HCT116 (cell line): ENCODE data around the gene RAI1. TPM values are rescaled to one million over a fixed set of nuclear protein-coding genes. Genes with fewer than 3 reads are reported as not detected.
A peak's percentile ranks its signal among the peaks of the same experiment; 100 is the strongest.

Experiments
- ATAC-seq: fragments of 200-7000 bp; cut with Tn5 transposase; 2 replicates; pipeline ENCODE4 v1.9.1; 2020; ENCODE audit warnings: mild to moderate bottlenecking, moderate library complexity
- BruUV-seq: library from RNA; stranded (reverse); fragments of 400-500 nt; replicated peaks from 2 replicates; lab custom pipeline; 2021; lab: Mats Ljungman, UMichigan
- CTCF ChIA-PET: fragments of 300-600 bp; sonication (Branson Sonifier 250); formaldehyde crosslinking; loops from one replicate; lab custom pipeline; 2021; ENCODE audit warnings: antibody characterized with exemption; lab: Charles Lee
- POLR2A ChIA-PET: fragments of 300-600, 350-600 bp; sonication (Branson Sonifier 250); formaldehyde crosslinking; loops from one replicate; lab custom pipeline; 2021; ENCODE audit warnings: antibody characterized with exemption; lab: Charles Lee
- RAD21 ChIA-PET, 2 experiments: fragments of 300-600 bp; sonication (Branson Sonifier 250); formaldehyde crosslinking; loops; one replicate each; lab custom pipeline; 2023; ENCODE audit warnings: low total read pairs in 2 of 2; ENCODE audit not compliant: uncharacterized antibody in 2 of 2, unreplicated experiment in 2 of 2, low non-redundant PET in 1 of 2; lab: Charles Lee
- DNase-seq: peaks from one replicate; pipeline ENCODE4 v3.0.0-alpha.2; 2010; ENCODE audit warnings: low read depth, low spot score
- H2AFZ ChIP-seq: fragments of 200-600 bp; shearing (Covaris generic), sonication (generic); 2 replicates; pipeline ENCODE4 v1.6.1; 2017; ENCODE audit warnings: low read depth, mixed run types, mixed read lengths, antibody characterized with exemption, low read length; ENCODE audit not compliant: poor library complexity, severe bottlenecking
- H3K27ac ChIP-seq: 2 replicates; pipeline ENCODE4 v1.5.1; 2012; ENCODE audit warnings: low read depth, low read length
- H3K27me3 ChIP-seq: fragments of 200-600 bp; sonication (generic); 2 replicates; pipeline ENCODE4 v1.6.1; 2016; ENCODE audit warnings: mixed run types, low read length, mixed read lengths; ENCODE audit not compliant: insufficient read depth
- H3K36me3 ChIP-seq, 2 experiments: fragments of 200-500 bp in 1 of 2; fragments of 200-600 bp in 1 of 2; sonication (Bioruptor generic) in 1 of 2; sonication (generic) in 1 of 2; 2 replicates each; pipeline versions ENCODE4 v1.5.1 to v1.6.1; 2014 to 2016; ENCODE audit warnings: low read length in 2 of 2, inconsistent platforms in 1 of 2, mixed read lengths in 1 of 2, mixed run types in 1 of 2; ENCODE audit not compliant: insufficient read depth in 2 of 2, control insufficient read depth in 1 of 2
- H3K4me1 ChIP-seq, 2 experiments: fragments of 200-600 bp in 1 of 2; sonication (generic) in 1 of 2; 2 replicates each; pipeline versions ENCODE4 v1.5.1 to v1.6.1; 2012 to 2017; ENCODE audit warnings: low read length in 2 of 2, inconsistent platforms in 1 of 2, mild to moderate bottlenecking in 1 of 2, mixed read lengths in 1 of 2, mixed run types in 1 of 2, moderate library complexity in 1 of 2; ENCODE audit not compliant: insufficient read depth in 2 of 2, control insufficient read depth in 1 of 2
- H3K4me2 ChIP-seq: fragments of 200-600 bp; sonication (generic); 2 replicates; pipeline ENCODE4 v1.6.1; 2017; ENCODE audit warnings: mixed run types, low read length, mixed read lengths
- H3K4me3 ChIP-seq, 2 experiments: fragments of 200-600 bp in 1 of 2; sonication (generic) in 1 of 2; replicated peaks in 1 of 2; 2 replicates each; pipeline ENCODE4 v1.5.1; 2011 to 2016; ENCODE audit warnings: low read length in 2 of 2, control low read depth in 1 of 2, low read depth in 1 of 2, mild to moderate bottlenecking in 1 of 2, mixed read lengths in 1 of 2, mixed run types in 1 of 2
- H3K79me2 ChIP-seq: fragments of 200-600 bp; sonication (generic); 2 replicates; pipeline ENCODE4 v1.6.1; 2017; ENCODE audit warnings: mild to moderate bottlenecking, mixed run types, low read length, moderate library complexity, mixed read lengths; ENCODE audit not compliant: insufficient read depth
- H3K9ac ChIP-seq: fragments of 200-600 bp; sonication (generic); 2 replicates; pipeline ENCODE4 v1.6.1; 2016; ENCODE audit warnings: low read length, mixed read lengths
- H3K9me2 ChIP-seq: fragments of 200-600 bp; sonication (generic), shearing (Covaris generic); 2 replicates; pipeline ENCODE4 v1.6.1; 2017; ENCODE audit warnings: mixed run types, mild to moderate bottlenecking, moderate library complexity; ENCODE audit not compliant: insufficient read depth
- H3K9me3 ChIP-seq, 2 experiments: fragments of 200-500 bp in 1 of 2; fragments of 200-600 bp in 1 of 2; sonication (Bioruptor generic) in 1 of 2; sonication (generic) in 1 of 2; 2 replicates each; pipeline ENCODE4 v1.6.1; 2014 to 2017; ENCODE audit warnings: low read length in 2 of 2, mixed read lengths in 2 of 2, inconsistent platforms in 1 of 2, low read depth in 1 of 2, mild to moderate bottlenecking in 1 of 2, mixed run types in 1 of 2, moderate library complexity in 1 of 2; ENCODE audit not compliant: control insufficient read depth in 1 of 2, insufficient read depth in 1 of 2
- H4K20me1 ChIP-seq: fragments of 200-600 bp; sonication (generic), shearing (Covaris generic); 2 replicates; pipeline ENCODE4 v1.6.1; 2017; ENCODE audit warnings: mixed run types, mild to moderate bottlenecking, moderate library complexity; ENCODE audit not compliant: insufficient read depth
- EZH2phosphoT487 ChIP-seq: fragments of 200-600 bp; IDR thresholded peaks from 2 replicates; pipeline ENCODE4 v1.6.1; 2018; ENCODE audit warnings: antibody characterized with exemption, borderline replicate concordance
- JUND ChIP-seq: IDR thresholded peaks from 2 replicates; pipeline ENCODE4 v1.6.1; 2012
- POLR2AphosphoS5 ChIP-seq: IDR thresholded peaks from 2 replicates; pipeline ENCODE4 v1.6.1; 2011; ENCODE audit warnings: mild to moderate bottlenecking, low read depth, low read length, moderate library complexity
- RAD21 ChIP-seq: IDR thresholded peaks from 2 replicates; pipeline ENCODE4 v1.6.1; 2012; ENCODE audit warnings: low read depth, mild to moderate bottlenecking
- SIN3A ChIP-seq: IDR thresholded peaks from 2 replicates; pipeline ENCODE4 v1.6.1; 2012; ENCODE audit warnings: low read depth
- SP1 ChIP-seq: IDR thresholded peaks from 2 replicates; pipeline ENCODE4 v1.6.1; 2012; ENCODE audit warnings: low read depth
- intact Hi-C: fragments of 100-400 bp; cut with micrococcal nuclease; formaldehyde crosslinking; loops from 2 replicates; pipeline ENCODE4 v1.10.0; 2022
- microRNA counts: library from miRNA; unstranded; fragments of <30 nt; microRNA quantifications from one replicate; lab custom pipeline; 2015
- microRNA-seq: library from miRNA; unstranded; fragments of <30 nt; microRNA quantifications from one replicate; pipeline ENCODE4, GENCODE V29; 2016; ENCODE audit warnings: borderline number of aligned reads
- total RNA-seq: library from RNA; stranded (reverse); gene quantifications from one replicate; pipeline ENCODE4 v1.2.1, GENCODE V29; 2021; ENCODE audit not compliant: unreplicated experiment
- TF ChIP-seq, protein P1 (sequence below): IDR thresholded peaks from 2 replicates; pipeline ENCODE4 v1.6.1; 2011; ENCODE audit warnings: mild to moderate bottlenecking, low read length, moderate library complexity; ENCODE audit not compliant: insufficient replicate concordance; ENCODE audit errors: extremely low read depth
- TF ChIP-seq, protein P2 (sequence below): IDR thresholded peaks from 2 replicates; pipeline ENCODE4 v1.6.1; 2012; ENCODE audit warnings: low read depth
- TF ChIP-seq, protein P3 (sequence below): IDR thresholded peaks from 2 replicates; pipeline ENCODE4 v1.6.1; 2012

RAI1 gene
- total RNA-seq, 1 experiment from 2014 or later = 38.5 TPM

DNA sequence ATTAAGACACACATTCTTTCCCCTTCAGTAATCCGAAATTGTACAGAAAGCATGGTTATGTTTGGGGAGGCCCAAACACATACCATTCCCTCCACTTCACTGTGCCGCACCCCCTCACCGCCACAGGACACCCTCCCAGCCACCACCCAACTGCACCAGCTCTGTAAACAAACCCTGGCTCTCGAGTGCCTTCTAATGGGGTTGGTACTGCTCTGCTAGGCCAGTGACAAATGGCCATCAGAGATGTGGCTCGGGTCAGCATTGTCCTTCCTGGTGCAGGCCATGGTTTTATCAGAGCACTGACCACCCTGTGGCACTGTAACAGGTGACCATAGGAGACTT lies 179.5 kb downstream of the RAI1 start:
- no peak overlapping the region for H3K27ac ChIP-seq
- ATAC-seq = no peak
- no peaks in the 10 kb centered on the region for H3K9me3 ChIP-seq
- no peak overlapping the region for H3K4me3 ChIP-seq
- no peak overlapping the region for H2AFZ ChIP-seq
- H3K4me1 ChIP-seq = peaks cover 18 to 30% of the 10 kb centered on the region in 2 experiments; a peak in 3 of 4 replicates
- ChIA-PET RAD21 (interaction anchor here in 1 of 2 experiments (0.8 kb wide), 1 partner anchor 43 kb away, joined by 3 read pairs; no protein-coding TSS in a partner anchor), POLR2A (no interaction called here), CTCF (interaction anchor here (0.9 to 1.8 kb wide), 4 partner anchors 11 to 58 kb away, joined by 3 to 4 read pairs (median 4); no protein-coding TSS in a partner anchor)
- no peaks in the 10 kb centered on the region for H3K36me3 ChIP-seq
- DNase-seq = no peak
- no peaks in the 10 kb centered on the region for H4K20me1 ChIP-seq
- no TSS peak for BruUV-seq
- intact Hi-C loops = loop anchor here (1.0 to 10.0 kb wide), 4 partner anchors 48 to 506 kb away; no protein-coding TSS in a partner anchor
- no peak overlapping the region for H3K9ac ChIP-seq
- H3K27me3 ChIP-seq = no peaks in the 10 kb centered on the region
- no peak overlapping the region for H3K4me2 ChIP-seq
- H3K79me2 ChIP-seq = no peaks in the 10 kb centered on the region
- TF ChIP-seq JUND = no peak
- TF ChIP-seq SP1 = no peak
- TF ChIP-seq, protein P1, sequence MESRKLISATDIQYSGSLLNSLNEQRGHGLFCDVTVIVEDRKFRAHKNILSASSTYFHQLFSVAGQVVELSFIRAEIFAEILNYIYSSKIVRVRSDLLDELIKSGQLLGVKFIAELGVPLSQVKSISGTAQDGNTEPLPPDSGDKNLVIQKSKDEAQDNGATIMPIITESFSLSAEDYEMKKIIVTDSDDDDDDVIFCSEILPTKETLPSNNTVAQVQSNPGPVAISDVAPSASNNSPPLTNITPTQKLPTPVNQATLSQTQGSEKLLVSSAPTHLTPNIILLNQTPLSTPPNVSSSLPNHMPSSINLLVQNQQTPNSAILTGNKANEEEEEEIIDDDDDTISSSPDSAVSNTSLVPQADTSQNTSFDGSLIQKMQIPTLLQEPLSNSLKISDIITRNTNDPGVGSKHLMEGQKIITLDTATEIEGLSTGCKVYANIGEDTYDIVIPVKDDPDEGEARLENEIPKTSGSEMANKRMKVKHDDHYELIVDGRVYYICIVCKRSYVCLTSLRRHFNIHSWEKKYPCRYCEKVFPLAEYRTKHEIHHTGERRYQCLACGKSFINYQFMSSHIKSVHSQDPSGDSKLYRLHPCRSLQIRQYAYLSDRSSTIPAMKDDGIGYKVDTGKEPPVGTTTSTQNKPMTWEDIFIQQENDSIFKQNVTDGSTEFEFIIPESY = no peak
- TF ChIP-seq, protein P2, sequence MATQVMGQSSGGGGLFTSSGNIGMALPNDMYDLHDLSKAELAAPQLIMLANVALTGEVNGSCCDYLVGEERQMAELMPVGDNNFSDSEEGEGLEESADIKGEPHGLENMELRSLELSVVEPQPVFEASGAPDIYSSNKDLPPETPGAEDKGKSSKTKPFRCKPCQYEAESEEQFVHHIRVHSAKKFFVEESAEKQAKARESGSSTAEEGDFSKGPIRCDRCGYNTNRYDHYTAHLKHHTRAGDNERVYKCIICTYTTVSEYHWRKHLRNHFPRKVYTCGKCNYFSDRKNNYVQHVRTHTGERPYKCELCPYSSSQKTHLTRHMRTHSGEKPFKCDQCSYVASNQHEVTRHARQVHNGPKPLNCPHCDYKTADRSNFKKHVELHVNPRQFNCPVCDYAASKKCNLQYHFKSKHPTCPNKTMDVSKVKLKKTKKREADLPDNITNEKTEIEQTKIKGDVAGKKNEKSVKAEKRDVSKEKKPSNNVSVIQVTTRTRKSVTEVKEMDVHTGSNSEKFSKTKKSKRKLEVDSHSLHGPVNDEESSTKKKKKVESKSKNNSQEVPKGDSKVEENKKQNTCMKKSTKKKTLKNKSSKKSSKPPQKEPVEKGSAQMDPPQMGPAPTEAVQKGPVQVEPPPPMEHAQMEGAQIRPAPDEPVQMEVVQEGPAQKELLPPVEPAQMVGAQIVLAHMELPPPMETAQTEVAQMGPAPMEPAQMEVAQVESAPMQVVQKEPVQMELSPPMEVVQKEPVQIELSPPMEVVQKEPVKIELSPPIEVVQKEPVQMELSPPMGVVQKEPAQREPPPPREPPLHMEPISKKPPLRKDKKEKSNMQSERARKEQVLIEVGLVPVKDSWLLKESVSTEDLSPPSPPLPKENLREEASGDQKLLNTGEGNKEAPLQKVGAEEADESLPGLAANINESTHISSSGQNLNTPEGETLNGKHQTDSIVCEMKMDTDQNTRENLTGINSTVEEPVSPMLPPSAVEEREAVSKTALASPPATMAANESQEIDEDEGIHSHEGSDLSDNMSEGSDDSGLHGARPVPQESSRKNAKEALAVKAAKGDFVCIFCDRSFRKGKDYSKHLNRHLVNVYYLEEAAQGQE = no peak
- TF ChIP-seq RAD21 = no peak
- TF ChIP-seq SIN3A = no peak
- TF ChIP-seq, protein P3, sequence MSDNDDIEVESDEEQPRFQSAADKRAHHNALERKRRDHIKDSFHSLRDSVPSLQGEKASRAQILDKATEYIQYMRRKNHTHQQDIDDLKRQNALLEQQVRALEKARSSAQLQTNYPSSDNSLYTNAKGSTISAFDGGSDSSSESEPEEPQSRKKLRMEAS = no peak
- TF ChIP-seq EZH2phosphoT487 = no peak
- TF ChIP-seq POLR2AphosphoS5 = no peak
- no peaks in the 10 kb centered on the region for H3K9me2 ChIP-seq

MicroRNAs encoded within 50 kb of the gene (microRNA counts, 767-probe panel; counts per million panel counts)
- not detected for microRNA hsa-miR-33b-5p (lab: Ali Mortazavi, UCI)

Small RNA genes lying within 50 kb of the gene (microRNA-seq; reads per million reads assigned to microRNA genes)
- gene MIR33B = 440 reads per million, percentile 75 among the genes with 10 or more reads in this experiment
- gene MIR6777 = 11.3 reads per million, percentile 32 among the genes with 10 or more reads in this experiment

Other genes starting within 250 kb of the RAI1 start
- gene MED9, start 204.5 kb upstream of the RAI1 start, total RNA-seq = 13.9 TPM
- gene RASD1, start 185.1 kb upstream of the RAI1 start, total RNA-seq = 0.30 TPM
- 52.1 TPM for gene PEMT, start 89.8 kb upstream of the RAI1 start, total RNA-seq
- gene SREBF1, start 155.5 kb downstream of the RAI1 start, total RNA-seq = 298 TPM